ENCODE data around the gene MSI1. TPM values are rescaled to one million over a fixed set of nuclear protein-coding genes. Genes with fewer than 3 reads are reported as not detected.

The MSI1 gene
- total and polyA plus RNA-seq, 2 of the 13 experiments (the other 11 are each of a cell fraction or from before 2014, with no cell fraction given), result 0.09 to 0.46 TPM

DNA sequence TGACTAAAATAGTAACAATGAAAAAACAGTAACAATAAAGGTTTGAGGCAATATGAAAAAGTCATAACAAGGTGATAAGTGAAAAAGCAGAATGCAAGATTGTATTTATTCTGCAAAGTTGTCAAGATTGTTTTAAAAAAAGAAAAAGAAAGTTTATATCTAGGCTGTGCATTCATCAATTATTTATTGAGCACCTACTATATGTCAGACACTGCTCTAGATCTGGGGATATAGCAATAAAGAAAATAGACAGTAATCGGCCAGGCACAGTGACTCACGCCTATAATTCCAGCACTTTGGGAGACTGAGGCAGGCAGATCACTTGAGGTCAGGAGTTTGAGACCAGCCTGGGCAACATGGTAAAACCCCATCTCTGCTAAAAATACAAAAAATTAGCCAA lies 45.2 kb downstream of the MSI1 start:
- in situ Hi-C loops (cut with HindIII; ENCODE audit: extremely low pct_ligation_motif_present, low pct_unique_long_range_greater_than_20kb), result loop anchor here (10.0 kb wide), 1 partner anchor 111 kb away; the partner anchor contains the start of gene COX6A1

More for the DNA sequence above, 45.2 kb downstream of the MSI1 start:
- POLR2A ChIA-PET, result interaction anchor here (1.1 to 1.3 kb wide), 2 partner anchors 22 to 32 kb away, joined by 3 read pairs; partner anchors contain the start of genes RNU4-2 and SIRT4
- H3K36me3 ChIP-seq (replicated peaks in 1 of 2; ENCODE audit: control insufficient read depth in 1 of 2, insufficient read depth in 2 of 2, low read length in 2 of 2), result no peaks in the 10 kb centered on the region
- H3K4me2 ChIP-seq (ENCODE audit: low read depth, low read length), result no peak overlapping the region
- 75% methylated on average over 2 of the region's 2 CpGs for WGBS (ENCODE audit: low lambda C conversion rate)
- intact Hi-C loops (cut with micrococcal nuclease; ENCODE audit: unreplicated experiment), result loop anchor here (10.0 kb wide), 1 partner anchor 111 kb away; the partner anchor contains the start of gene COX6A1
- H3K27me3 ChIP-seq (ENCODE audit: control insufficient read depth in 1 of 2, insufficient read depth in 2 of 2, low read length in 2 of 2), result no peaks in the 10 kb centered on the region; a peak in 1 of 5 replicates
- H2AFZ ChIP-seq (ENCODE audit: low read length), result no peak overlapping the region
- no peak overlapping the region for H3K4me3 ChIP-seq (replicated peaks in 1 of 3; ENCODE audit: insufficient read depth in 1 of 3, low read depth in 2 of 3, low read length in 3 of 3)
- FAIRE-seq (no peak), ATAC-seq (no peak), DNase-seq (ENCODE audit: low spot score) (no peak)
- no peaks in the 10 kb centered on the region for H3K79me2 ChIP-seq (ENCODE audit: insufficient read depth, low read length)
- H3K9me3 ChIP-seq (ENCODE audit: low read length), result no peaks in the 10 kb centered on the region
- no peak for TF ChIP-seq CBX2 (IDR thresholded peaks at IDR 0.05; ENCODE audit: low read depth, low read length)
- TF ChIP-seq CBX2 (CRISPR knock-in tag; IDR thresholded peaks at IDR 0.05; ENCODE audit: low read depth), result no peak
- TF ChIP-seq, protein P1, sequence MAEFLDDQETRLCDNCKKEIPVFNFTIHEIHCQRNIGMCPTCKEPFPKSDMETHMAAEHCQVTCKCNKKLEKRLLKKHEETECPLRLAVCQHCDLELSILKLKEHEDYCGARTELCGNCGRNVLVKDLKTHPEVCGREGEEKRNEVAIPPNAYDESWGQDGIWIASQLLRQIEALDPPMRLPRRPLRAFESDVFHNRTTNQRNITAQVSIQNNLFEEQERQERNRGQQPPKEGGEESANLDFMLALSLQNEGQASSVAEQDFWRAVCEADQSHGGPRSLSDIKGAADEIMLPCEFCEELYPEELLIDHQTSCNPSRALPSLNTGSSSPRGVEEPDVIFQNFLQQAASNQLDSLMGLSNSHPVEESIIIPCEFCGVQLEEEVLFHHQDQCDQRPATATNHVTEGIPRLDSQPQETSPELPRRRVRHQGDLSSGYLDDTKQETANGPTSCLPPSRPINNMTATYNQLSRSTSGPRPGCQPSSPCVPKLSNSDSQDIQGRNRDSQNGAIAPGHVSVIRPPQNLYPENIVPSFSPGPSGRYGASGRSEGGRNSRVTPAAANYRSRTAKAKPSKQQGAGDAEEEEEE (CRISPR knock-in tag; IDR thresholded peaks at IDR 0.05; ENCODE audit: borderline replicate concordance), result no peak
- TF ChIP-seq ZNF747 (CRISPR knock-in tag; IDR thresholded peaks at IDR 0.05; ENCODE audit: borderline replicate concordance), result no peak
- no peak for TF ChIP-seq GLI4 (CRISPR knock-in tag; IDR thresholded peaks at IDR 0.05; ENCODE audit: borderline replicate concordance)
- TF ChIP-seq BHLHE40 (IDR thresholded peaks at IDR 0.05; ENCODE audit: low read length), result no peak
- TF ChIP-seq HOXA7 (CRISPR knock-in tag; IDR thresholded peaks at IDR 0.05), result no peak
- TF ChIP-seq NPAS2 (CRISPR knock-in tag; IDR thresholded peaks at IDR 0.05; ENCODE audit: borderline replicate concordance), result no peak
- TF ChIP-seq, protein P2, sequence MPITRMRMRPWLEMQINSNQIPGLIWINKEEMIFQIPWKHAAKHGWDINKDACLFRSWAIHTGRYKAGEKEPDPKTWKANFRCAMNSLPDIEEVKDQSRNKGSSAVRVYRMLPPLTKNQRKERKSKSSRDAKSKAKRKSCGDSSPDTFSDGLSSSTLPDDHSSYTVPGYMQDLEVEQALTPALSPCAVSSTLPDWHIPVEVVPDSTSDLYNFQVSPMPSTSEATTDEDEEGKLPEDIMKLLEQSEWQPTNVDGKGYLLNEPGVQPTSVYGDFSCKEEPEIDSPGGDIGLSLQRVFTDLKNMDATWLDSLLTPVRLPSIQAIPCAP (CRISPR knock-in tag; IDR thresholded peaks at IDR 0.05; ENCODE audit: low read depth), result no peak
- no peak for TF ChIP-seq LCORL (IDR thresholded peaks at IDR 0.05)
- TF ChIP-seq LCORL (CRISPR knock-in tag; IDR thresholded peaks at IDR 0.05), result no peak
- no peak for TF ChIP-seq SMAD9 (CRISPR knock-in tag; IDR thresholded peaks at IDR 0.05)
- no peak for TF ChIP-seq HOXD1 (CRISPR knock-in tag; IDR thresholded peaks at IDR 0.05)
- TF ChIP-seq ATF7-NPFF (CRISPR knock-in tag; IDR thresholded peaks at IDR 0.05; ENCODE audit: low read depth), result no peak
- TF ChIP-seq HNRNPL (IDR thresholded peaks at IDR 0.05; ENCODE audit: low read depth, low read length), result no peak
- TF ChIP-seq RFXANK (CRISPR knock-in tag; IDR thresholded peaks at IDR 0.05), result no peak
- TF ChIP-seq, protein P3, sequence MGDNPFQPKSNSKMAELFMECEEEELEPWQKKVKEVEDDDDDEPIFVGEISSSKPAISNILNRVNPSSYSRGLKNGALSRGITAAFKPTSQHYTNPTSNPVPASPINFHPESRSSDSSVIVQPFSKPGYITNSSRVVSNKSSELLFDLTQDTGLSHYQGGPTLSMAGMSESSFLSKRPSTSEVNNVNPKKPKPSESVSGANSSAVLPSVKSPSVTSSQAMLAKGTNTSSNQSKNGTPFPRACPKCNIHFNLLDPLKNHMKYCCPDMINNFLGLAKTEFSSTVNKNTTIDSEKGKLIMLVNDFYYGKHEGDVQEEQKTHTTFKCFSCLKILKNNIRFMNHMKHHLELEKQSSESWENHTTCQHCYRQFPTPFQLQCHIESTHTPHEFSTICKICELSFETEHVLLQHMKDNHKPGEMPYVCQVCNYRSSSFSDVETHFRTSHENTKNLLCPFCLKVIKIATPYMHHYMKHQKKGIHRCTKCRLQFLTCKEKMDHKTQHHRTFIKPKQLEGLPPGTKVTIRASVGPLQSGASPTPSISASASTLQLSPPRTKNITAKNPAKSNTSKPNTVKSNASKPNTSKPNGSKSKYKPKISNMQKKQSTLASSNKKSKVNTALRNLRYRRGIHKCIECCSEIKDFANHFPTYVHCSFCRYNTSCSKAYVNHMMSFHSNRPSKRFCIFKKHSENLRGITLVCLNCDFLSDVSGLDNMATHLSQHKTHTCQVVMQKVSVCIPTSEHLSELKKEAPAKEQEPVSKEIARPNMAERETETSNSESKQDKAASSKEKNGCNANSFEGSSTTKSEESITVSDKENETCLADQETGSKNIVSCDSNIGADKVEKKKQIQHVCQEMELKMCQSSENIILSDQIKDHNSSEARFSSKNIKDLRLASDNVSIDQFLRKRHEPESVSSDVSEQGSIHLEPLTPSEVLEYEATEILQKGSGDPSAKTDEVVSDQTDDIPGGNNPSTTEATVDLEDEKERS (CRISPR knock-in tag; IDR thresholded peaks at IDR 0.05), result no peak
- peaks cover 59% of the 10 kb centered on the region for H3K4me1 ChIP-seq (ENCODE audit: insufficient read depth, low read length)
- H4K20me1 ChIP-seq (ENCODE audit: insufficient read depth, low read length), result no peaks in the 10 kb centered on the region
- no peak overlapping the region for H3K9ac ChIP-seq (ENCODE audit: insufficient read depth, low read depth, low read length)
- no peak overlapping the region for H3K27ac ChIP-seq (ENCODE audit: extremely low read length, insufficient read depth, low read length)
- CTCF ChIA-PET (ENCODE audit: low intra/inter-chr PET ratio, low total read pairs), result no interaction called here
- no TSS peak for BruUV-seq (replicated peaks)
